ENCODE results near the gene GLRX3. TPM values are rescaled to one million over a fixed set of nuclear protein-coding genes. Genes with fewer than 3 reads are reported as not detected.
"Not testable (repeated sequence)": the region's sequence is repeated elsewhere in the genome, so short reads cannot be mapped to it uniquely, and the experiment has no call there.

The GLRX3 gene
- total RNA-seq, 1 donor from 2014 or later: 192 TPM

GRCh38 chr10:130109796-130110245 lies 26.4 kb upstream of the GLRX3 start:
- H3K36me3 ChIP-seq (ENCODE audit: control insufficient read depth, insufficient read depth, low read length): no peaks in the 10 kb centered on the region
- no peaks in the 10 kb centered on the region for H3K27me3 ChIP-seq (ENCODE audit: control insufficient read depth, insufficient read depth, low read length)
- TF ChIP-seq, protein P1, sequence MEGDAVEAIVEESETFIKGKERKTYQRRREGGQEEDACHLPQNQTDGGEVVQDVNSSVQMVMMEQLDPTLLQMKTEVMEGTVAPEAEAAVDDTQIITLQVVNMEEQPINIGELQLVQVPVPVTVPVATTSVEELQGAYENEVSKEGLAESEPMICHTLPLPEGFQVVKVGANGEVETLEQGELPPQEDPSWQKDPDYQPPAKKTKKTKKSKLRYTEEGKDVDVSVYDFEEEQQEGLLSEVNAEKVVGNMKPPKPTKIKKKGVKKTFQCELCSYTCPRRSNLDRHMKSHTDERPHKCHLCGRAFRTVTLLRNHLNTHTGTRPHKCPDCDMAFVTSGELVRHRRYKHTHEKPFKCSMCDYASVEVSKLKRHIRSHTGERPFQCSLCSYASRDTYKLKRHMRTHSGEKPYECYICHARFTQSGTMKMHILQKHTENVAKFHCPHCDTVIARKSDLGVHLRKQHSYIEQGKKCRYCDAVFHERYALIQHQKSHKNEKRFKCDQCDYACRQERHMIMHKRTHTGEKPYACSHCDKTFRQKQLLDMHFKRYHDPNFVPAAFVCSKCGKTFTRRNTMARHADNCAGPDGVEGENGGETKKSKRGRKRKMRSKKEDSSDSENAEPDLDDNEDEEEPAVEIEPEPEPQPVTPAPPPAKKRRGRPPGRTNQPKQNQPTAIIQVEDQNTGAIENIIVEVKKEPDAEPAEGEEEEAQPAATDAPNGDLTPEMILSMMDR (IDR thresholded peaks at IDR 0.05; ENCODE audit: insufficient read depth, low read length, poor library complexity, severe bottlenecking): peak; percentile 82
- DNase-seq (ENCODE audit: low read depth): peak; percentile 63
- H3K4me3 ChIP-seq (ENCODE audit: low read depth, low read length): peak overlapping the region; percentile 72

DNA sequence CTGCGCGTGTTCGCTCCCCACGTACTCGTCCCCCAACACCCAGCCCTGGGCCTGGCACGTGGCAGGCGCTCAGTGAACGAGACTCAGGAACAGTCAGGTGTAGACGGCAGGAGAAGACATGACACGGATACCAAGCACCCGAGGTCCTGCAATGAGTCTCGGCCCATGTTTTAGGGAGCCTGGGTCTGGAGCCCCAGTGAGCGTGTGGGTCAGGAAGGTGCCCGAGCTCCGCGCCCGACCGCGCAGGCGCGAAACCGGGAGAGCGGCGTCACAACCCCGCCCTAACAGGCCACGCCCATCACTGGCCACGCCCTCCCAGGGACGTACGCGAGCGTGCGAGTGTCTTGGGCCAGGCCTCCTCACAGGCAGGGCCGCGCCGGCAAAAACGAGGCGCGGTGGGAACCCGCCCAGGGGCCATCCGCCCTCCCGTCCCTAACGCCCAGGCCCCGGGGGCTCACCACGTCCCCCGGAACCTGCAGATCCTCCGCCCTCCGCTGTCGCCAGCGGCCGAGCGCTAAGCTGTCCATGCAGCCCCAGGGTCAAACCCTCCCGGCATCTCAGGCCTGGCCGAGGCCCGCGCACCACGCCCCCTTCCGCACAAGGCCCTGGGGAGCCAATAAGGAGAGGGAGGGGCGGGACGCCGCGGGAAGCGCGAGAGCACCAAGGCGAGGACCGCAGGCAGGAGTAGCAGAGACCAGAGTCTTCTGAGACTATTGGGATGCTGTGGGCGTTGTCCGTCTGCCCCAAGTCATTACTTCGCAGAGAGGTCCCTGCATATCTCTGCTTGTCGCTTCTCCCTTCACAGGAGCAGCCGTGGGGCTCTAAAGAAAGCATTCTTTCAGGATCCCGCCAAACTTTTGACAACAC lies 25.7 kb upstream of the GLRX3 start, which contains the start of gene C10orf143:
TSS of gene C10orf143 (minus strand) at position 585 of the 867 bp plus-strand sequence. CDS start at position 527, 58 bp downstream.
- Histone ChIP-seq H3K36me3 (ENCODE audit: control insufficient read depth, insufficient read depth, low read length) (no peaks in the 10 kb centered on the region), H3K4me3 (ENCODE audit: low read depth, low read length) (peak within 1 kb of the TSS; percentile 72), H3K27me3 (ENCODE audit: control insufficient read depth, insufficient read depth, low read length) (no peaks in the 10 kb centered on the region)
- TF ChIP-seq, protein P1 (IDR thresholded peaks at IDR 0.05; ENCODE audit: insufficient read depth, low read length, poor library complexity, severe bottlenecking): no peak
- peak; percentile 80 for DNase-seq (ENCODE audit: low read depth)

- Histone ChIP-seq H3K27me3 (ENCODE audit: control insufficient read depth, insufficient read depth, low read length) (no peaks in the 10 kb centered on the region), H3K36me3 (ENCODE audit: control insufficient read depth, insufficient read depth, low read length) (no peaks in the 10 kb centered on the region), H3K4me3 (ENCODE audit: low read depth, low read length) (peak overlapping the region; percentile 72)
- DNase-seq (ENCODE audit: low read depth): peak; percentile 93
- TF ChIP-seq, protein P1 (IDR thresholded peaks at IDR 0.05; ENCODE audit: insufficient read depth, low read length, poor library complexity, severe bottlenecking): no peak
Measured at GRCh38 chr10:130111113-130111851, 24.9 kb upstream of the GLRX3 start.

DNA sequence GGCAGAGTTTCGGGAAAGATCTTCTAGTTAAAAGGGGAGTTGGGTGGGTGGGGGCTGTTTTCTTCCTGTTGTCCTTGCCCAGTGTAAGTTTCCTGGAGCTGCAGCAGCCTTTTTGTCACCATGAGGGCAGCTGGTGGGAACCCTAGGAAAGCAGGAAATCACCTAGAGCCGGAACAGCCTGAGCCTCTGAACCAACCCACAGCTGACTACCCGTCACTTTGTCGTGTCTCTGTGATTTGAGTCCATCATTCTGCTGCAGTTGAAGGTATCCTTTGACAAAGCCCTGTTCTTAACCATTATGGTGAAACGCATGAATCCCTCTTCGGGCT lies 24.4 kb upstream of the GLRX3 start:
- H3K36me3 ChIP-seq (ENCODE audit: control insufficient read depth, insufficient read depth, low read length): no peaks in the 10 kb centered on the region
- H3K4me3 ChIP-seq (ENCODE audit: low read depth, low read length): peak overlapping the region; percentile 72
- TF ChIP-seq, protein P1 (IDR thresholded peaks at IDR 0.05; ENCODE audit: insufficient read depth, low read length, poor library complexity, severe bottlenecking): no peak
- no peaks in the 10 kb centered on the region for H3K27me3 ChIP-seq (ENCODE audit: control insufficient read depth, insufficient read depth, low read length)
- no peak for DNase-seq (ENCODE audit: low read depth)

DNA sequence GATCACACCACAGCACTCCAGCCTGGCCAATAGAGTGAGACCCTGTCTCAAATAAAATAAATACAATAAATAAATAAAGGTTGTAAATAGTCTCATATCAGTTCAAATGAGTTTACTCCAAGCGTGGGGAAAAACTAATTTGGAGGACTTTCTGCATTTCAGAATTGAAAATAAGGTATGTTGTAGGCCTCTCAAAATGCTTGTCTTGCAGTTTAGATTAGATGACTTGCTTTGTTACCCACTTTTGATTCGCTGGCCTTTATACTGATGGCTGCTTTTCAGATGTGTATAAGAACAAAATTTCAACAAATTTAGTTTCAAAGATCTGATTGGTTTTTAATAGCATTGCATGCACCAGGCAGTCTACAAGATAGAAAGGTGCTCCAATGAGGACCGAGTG lies 23.4 kb upstream of the GLRX3 start:
- no peak for DNase-seq (ENCODE audit: low read depth)
- Histone ChIP-seq H3K4me3 (ENCODE audit: low read depth, low read length) (no peak overlapping the region), H3K27me3 (ENCODE audit: control insufficient read depth, insufficient read depth, low read length) (no peaks in the 10 kb centered on the region), H3K36me3 (ENCODE audit: control insufficient read depth, insufficient read depth, low read length) (no peaks in the 10 kb centered on the region)
- TF ChIP-seq, protein P1 (IDR thresholded peaks at IDR 0.05; ENCODE audit: insufficient read depth, low read length, poor library complexity, severe bottlenecking): no peak

DNA sequence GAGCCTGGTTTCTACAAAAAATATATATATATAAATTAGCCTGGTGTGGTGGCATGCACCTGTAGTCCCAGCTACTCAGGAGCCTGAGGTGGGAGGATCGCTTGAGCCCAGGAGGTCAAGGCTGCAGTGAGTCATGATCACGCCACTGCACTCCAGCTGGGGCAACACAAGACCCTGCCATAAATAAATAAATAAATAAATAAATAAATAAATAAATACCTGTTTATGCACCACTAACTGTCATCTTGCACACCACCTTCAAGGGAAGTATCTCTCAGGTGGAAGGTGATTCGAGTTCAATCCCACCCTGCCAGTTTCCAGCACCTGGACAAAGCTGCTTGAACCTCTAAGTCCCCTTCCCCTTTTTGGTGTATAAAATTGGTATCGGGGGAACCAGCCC lies 19.2 kb upstream of the GLRX3 start:
- H3K4me3 ChIP-seq (ENCODE audit: low read depth, low read length); DNase-seq (ENCODE audit: low read depth); H3K36me3 ChIP-seq (ENCODE audit: control insufficient read depth, insufficient read depth, low read length); H3K27me3 ChIP-seq (ENCODE audit: control insufficient read depth, insufficient read depth, low read length): not testable (repeated sequence)

DNA sequence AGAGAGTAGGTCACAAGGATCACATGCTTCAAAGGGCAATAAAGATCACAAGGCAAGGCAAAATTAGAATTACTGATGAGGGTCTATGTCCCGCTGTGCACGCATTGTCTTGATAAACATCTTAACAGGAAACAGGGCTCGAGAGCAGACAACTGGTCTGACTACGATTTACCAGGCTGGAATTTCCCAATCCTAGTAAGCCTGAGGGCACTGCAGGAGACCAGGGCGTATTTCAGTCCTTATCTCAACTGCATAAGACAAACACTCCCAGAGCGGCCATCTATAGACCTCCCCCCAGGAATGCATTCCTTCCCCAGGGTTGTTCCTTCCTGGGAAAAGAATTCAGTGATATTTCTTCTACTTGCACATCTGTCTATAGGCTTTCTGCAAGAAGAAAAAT lies 18.7 kb upstream of the GLRX3 start:
- H3K36me3 ChIP-seq (ENCODE audit: control insufficient read depth, insufficient read depth, low read length); H3K27me3 ChIP-seq (ENCODE audit: control insufficient read depth, insufficient read depth, low read length); DNase-seq (ENCODE audit: low read depth); H3K4me3 ChIP-seq (ENCODE audit: low read depth, low read length): not testable (repeated sequence)
